Activated CD8-positive, alpha-beta T cell treated with anti-CD3 and anti-CD28 coated beads, Interleukin-2, amount 10 ng/mL, durations not matched to agents 7 days and 5 days (primary cell): ENCODE data around the gene ELFN1. TPM values are rescaled to one million over a fixed set of nuclear protein-coding genes. Genes with fewer than 3 reads are reported as not detected.

Experiments
- ATAC-seq: fragments of 150-1000 bp; cut with Tn5 transposase; one replicate; pipeline ENCODE4 v1.10.0; 2021; ENCODE audit warnings: moderate library complexity
- CTCF ChIA-PET: fragments of 350-600 bp; sonication (Branson Sonifier 250); formaldehyde crosslinking; loops from one replicate; lab custom pipeline; 2021; ENCODE audit warnings: antibody characterized with exemption; lab: Charles Lee
- POLR2A ChIA-PET: fragments of 350-600 bp; sonication (Branson Sonifier 250); formaldehyde crosslinking; loops from one replicate; lab custom pipeline; 2021; ENCODE audit warnings: antibody characterized with exemption; lab: Charles Lee
- DNase-seq: peaks from one replicate; pipeline ENCODE4 v3.0.0-alpha.2; 2020
- H3K27ac Mint-ChIP-seq: one replicate; pipeline ENCODE4 v1.8.0; 2021; ENCODE audit warnings: mild to moderate bottlenecking, mixed read lengths
- H3K27me3 Mint-ChIP-seq: one replicate; pipeline ENCODE4 v1.8.0; 2021; ENCODE audit warnings: low read depth, mixed read lengths
- H3K36me3 Mint-ChIP-seq: one replicate; pipeline ENCODE4 v1.8.0; 2021; ENCODE audit warnings: low read depth, mixed read lengths
- H3K4me1 Mint-ChIP-seq: one replicate; pipeline ENCODE4 v1.8.0; 2021; ENCODE audit warnings: low read depth, mixed read lengths
- H3K4me3 Mint-ChIP-seq: one replicate; pipeline ENCODE4 v1.8.0; 2021; ENCODE audit warnings: mild to moderate bottlenecking, mixed read lengths
- H3K9me3 Mint-ChIP-seq: one replicate; pipeline ENCODE4 v1.8.0; 2022; ENCODE audit warnings: mixed read lengths; ENCODE audit not compliant: insufficient read depth
- total RNA-seq, 2 experiments: library from RNA; stranded (reverse); gene quantifications; one replicate each; pipeline ENCODE4 v1.2.3, GENCODE V29; 2021

The ELFN1 gene
- total RNA-seq, 2 experiments from 2014 or later: not detected

GRCh38 chr7:1723254-1723653 lies 53.2 kb downstream of the ELFN1 start:
- no peak overlapping the region for H3K27ac Mint-ChIP-seq
- ChIA-PET POLR2A (no interaction called here), CTCF (no interaction called here)
- no peak overlapping the region for H3K4me3 Mint-ChIP-seq
- H3K27me3 Mint-ChIP-seq: peaks cover 4% of the 10 kb centered on the region
- ATAC-seq (no peak), DNase-seq (no peak)
- no peaks in the 10 kb centered on the region for H3K36me3 Mint-ChIP-seq
- H3K4me1 Mint-ChIP-seq: no peaks in the 10 kb centered on the region
- H3K9me3 Mint-ChIP-seq: peaks cover 5% of the 10 kb centered on the region

DNA sequence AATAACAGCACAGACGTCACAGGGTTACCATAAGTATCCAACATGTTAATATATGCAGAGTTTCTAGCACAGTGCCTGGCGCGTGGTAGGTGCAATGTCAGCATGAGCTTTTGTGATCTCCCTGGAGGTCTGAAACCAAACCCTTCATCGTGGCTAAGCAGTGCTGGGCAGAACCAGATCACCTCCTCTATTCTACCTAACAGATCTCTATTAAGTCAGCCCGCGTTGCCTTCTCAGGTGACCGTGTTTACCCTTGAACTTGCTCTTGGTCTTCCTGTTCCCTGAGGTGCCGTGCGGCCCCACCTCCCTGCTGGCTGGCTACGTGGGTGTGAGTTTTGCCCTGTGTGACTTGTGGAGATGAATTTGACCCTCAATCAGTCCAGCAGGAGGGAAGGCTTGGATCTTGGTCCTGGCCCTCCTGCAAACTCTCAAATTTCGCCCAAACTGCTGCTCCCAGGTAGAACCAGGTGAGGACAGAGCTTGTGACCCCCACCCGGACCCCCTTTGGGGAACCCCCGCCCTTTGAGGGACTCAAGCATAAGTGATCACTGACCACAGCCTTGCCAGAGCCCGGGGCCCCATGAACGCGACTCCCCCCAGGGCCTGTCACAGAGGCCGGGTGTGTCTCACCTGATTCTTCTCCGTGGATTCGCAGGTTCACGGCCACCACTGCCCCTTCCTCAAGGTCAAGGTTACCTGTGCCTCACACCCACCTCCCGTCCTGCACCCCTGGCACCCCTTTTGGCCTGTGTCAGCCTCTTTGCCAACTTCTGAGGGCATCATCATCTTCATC lies 54.2 kb downstream of the ELFN1 start:
- POLR2A ChIA-PET: no interaction called here
- Mint-ChIP-seq H3K27me3 (peaks cover 4% of the 10 kb centered on the region), H3K4me1 (no peaks in the 10 kb centered on the region), H3K27ac (no peak overlapping the region), H3K4me3 (no peak overlapping the region), H3K36me3 (no peaks in the 10 kb centered on the region), H3K9me3 (peaks cover 5% of the 10 kb centered on the region)
- CTCF ChIA-PET: no interaction called here
- DNase-seq (no peak), ATAC-seq (no peak)

DNA sequence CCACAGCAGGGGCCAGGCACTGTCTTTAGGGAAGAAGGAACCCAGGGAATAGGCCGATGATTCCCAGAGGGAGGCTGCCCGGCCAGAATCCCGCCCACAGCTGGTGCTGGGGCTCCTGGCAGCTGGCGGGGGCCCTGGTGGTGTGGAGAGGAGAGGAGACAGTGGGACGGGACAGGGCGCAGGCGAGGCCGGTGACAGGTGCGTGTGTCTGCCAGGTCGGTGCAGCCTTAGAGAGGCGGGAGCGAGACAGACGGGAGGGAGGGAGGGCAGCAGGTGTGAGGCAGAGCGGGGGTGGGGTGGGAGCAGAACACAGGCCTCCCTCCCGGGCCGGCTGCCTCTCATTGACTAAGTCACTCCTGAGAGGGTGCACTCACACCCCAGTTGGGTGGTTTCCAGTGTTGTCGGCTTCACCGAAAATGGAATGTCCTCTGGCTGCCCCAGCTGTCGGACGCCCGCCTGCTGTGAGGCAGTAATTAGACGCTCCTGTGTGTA lies 55.2 kb downstream of the ELFN1 start:
- Mint-ChIP-seq H3K27me3 (peaks cover 4% of the 10 kb centered on the region), H3K9me3 (peaks cover 5% of the 10 kb centered on the region), H3K4me3 (no peak overlapping the region), H3K36me3 (no peaks in the 10 kb centered on the region), H3K4me1 (no peaks in the 10 kb centered on the region), H3K27ac (no peak overlapping the region)
- DNase-seq (no peak), ATAC-seq (no peak)
- POLR2A ChIA-PET: no interaction called here
- CTCF ChIA-PET: no interaction called here

- DNase-seq (no peak), ATAC-seq (no peak)
- Mint-ChIP-seq H3K4me1 (no peaks in the 10 kb centered on the region), H3K27me3 (peaks cover 4% of the 10 kb centered on the region), H3K27ac (no peak overlapping the region), H3K4me3 (no peak overlapping the region), H3K36me3 (no peaks in the 10 kb centered on the region), H3K9me3 (peaks cover 5% of the 10 kb centered on the region)
- CTCF ChIA-PET: no interaction called here
- POLR2A ChIA-PET: no interaction called here
Measured at GRCh38 chr7:1725766-1726630, 55.9 kb downstream of the ELFN1 start.

DNA sequence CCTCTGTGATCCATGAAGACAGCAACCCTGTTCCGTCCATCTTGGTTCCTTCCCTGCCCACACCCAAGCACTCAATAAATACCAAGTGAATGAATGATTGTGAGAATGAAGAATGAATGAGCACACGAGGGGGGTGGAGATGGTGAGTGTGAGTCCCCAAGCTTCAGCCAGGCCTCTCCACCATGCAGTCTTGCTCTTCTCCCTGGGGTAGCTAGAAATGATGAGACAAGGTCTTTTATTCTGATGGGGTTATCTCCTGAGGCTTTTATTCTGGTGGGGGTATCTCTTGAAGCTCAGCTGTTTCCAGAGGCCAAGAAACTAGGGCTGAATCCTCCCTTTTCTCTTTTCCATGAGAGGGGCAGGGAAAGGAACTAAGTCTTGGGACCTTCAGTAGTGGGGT lies 57.0 kb downstream of the ELFN1 start:
- Mint-ChIP-seq H3K27ac (no peak overlapping the region), H3K36me3 (no peaks in the 10 kb centered on the region), H3K27me3 (peaks cover 4% of the 10 kb centered on the region), H3K4me3 (no peak overlapping the region), H3K4me1 (no peaks in the 10 kb centered on the region), H3K9me3 (peaks cover 5% of the 10 kb centered on the region)
- no peak for ATAC-seq
- DNase-seq: no peak
- POLR2A ChIA-PET: no interaction called here
- CTCF ChIA-PET: no interaction called here

DNA sequence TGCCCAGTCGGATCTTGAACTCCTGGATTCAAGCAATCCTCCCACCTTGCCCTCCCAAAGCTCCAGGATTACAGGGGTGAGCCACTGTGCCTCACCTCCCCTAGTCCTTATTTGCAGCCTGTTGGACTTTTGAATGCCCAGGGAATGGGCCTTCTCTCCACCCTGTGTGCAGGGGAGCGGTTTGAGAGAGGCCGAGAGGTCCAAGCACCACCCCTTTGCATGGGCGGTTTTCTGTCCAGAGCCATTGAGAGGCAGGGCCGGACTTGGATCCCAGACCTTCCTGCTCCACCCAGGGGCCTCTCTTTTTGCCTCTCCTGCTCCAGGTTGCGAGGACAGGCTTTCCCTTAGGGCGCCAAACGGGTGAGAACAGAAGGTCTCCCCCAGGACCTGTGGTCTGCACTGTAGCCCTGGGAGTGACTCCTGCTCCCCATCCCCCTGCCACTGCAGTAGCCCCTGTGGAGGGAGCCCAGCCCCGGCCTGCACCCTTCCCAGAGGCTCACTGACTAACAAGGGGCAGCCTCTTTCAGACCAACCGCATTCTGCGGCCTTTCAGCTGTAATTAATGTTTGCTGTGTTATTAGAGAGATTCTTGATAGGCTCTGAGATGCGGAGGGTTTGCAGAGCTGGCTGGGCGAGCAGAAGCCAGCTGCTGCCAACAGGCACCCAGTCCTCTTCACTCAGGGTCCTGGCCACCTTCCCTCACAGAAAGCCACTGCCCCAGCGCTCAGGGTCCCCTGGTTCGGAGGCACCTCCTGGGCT lies 57.9 kb downstream of the ELFN1 start:
- H3K27me3 Mint-ChIP-seq: peaks cover 4% of the 10 kb centered on the region
- H3K36me3 Mint-ChIP-seq: no peaks in the 10 kb centered on the region
- DNase-seq (no peak), ATAC-seq (no peak)
- H3K27ac Mint-ChIP-seq: no peak overlapping the region
- H3K4me1 Mint-ChIP-seq: no peaks in the 10 kb centered on the region
- ChIA-PET CTCF (no interaction called here), POLR2A (no interaction called here)
- H3K9me3 Mint-ChIP-seq: peaks cover 5% of the 10 kb centered on the region
- no peak overlapping the region for H3K4me3 Mint-ChIP-seq

- Mint-ChIP-seq H3K27me3 (peaks cover 4% of the 10 kb centered on the region), H3K9me3 (no peaks in the 10 kb centered on the region), H3K36me3 (no peaks in the 10 kb centered on the region), H3K4me1 (no peaks in the 10 kb centered on the region), H3K4me3 (no peak overlapping the region), H3K27ac (no peak overlapping the region)
- ATAC-seq: no peak
- POLR2A ChIA-PET: no interaction called here
- CTCF ChIA-PET: no interaction called here
- no peak for DNase-seq
Measured at GRCh38 chr7:1729183-1729582, 59.1 kb downstream of the ELFN1 start.

DNA sequence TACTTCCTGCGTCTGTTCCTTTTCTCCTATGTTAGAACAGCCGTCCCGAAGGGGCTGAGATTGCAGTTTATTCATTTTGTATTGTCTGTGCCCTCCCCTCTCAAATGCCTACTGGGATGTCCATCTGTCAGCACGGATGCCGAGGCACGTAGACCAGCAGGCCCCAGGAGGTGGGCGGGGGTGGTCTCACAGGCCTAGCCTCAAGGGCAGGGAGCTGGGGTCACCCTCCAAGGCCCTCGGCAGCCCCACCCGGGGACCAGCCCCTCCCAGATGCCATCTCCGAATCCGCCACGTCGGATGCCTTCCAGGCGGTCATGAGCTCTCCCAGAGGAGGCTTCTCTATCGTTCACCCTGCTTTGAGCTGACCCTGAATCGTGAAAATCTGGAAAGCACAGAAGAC lies 59.7 kb downstream of the ELFN1 start:
- DNase-seq: no peak
- ATAC-seq: no peak
- CTCF ChIA-PET: no interaction called here
- POLR2A ChIA-PET: no interaction called here
- H3K9me3 Mint-ChIP-seq: no peaks in the 10 kb centered on the region
- no peak overlapping the region for H3K27ac Mint-ChIP-seq
- H3K27me3 Mint-ChIP-seq: peaks cover 4% of the 10 kb centered on the region
- H3K36me3 Mint-ChIP-seq: no peaks in the 10 kb centered on the region
- no peaks in the 10 kb centered on the region for H3K4me1 Mint-ChIP-seq
- no peak overlapping the region for H3K4me3 Mint-ChIP-seq

DNA sequence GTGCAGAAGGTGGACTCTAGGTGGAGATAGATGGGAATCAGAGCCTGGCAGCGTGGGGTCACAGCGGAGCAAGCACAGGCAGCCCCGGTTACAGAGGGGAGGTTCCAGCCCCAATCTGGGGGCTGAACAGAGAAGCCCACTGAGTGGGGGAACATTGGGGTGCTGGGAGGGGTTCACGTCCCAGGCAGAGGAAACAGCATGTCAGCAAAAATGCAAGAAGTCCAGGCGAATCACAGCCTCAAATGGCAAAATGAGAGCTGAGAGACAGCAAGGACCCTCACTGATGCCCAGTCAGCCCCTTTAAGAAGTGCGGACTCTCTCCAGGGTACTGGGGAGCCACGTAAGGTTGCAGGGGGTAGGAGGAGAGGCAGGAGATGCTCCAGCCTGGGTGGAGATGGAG lies 62.0 kb downstream of the ELFN1 start:
- CTCF ChIA-PET: no interaction called here
- no peaks in the 10 kb centered on the region for H3K9me3 Mint-ChIP-seq
- H3K36me3 Mint-ChIP-seq: no peaks in the 10 kb centered on the region
- POLR2A ChIA-PET: no interaction called here
- H3K4me3 Mint-ChIP-seq: no peak overlapping the region
- no peak for DNase-seq
- H3K27ac Mint-ChIP-seq: no peak overlapping the region
- H3K4me1 Mint-ChIP-seq: no peaks in the 10 kb centered on the region
- H3K27me3 Mint-ChIP-seq: no peaks in the 10 kb centered on the region
- ATAC-seq: no peak

GRCh38 chr7:1732645-1733044 lies 62.6 kb downstream of the ELFN1 start:
- no peaks in the 10 kb centered on the region for H3K9me3 Mint-ChIP-seq
- H3K27ac Mint-ChIP-seq: no peak overlapping the region
- H3K4me1 Mint-ChIP-seq: no peaks in the 10 kb centered on the region
- no peaks in the 10 kb centered on the region for H3K36me3 Mint-ChIP-seq
- no peaks in the 10 kb centered on the region for H3K27me3 Mint-ChIP-seq
- CTCF ChIA-PET: no interaction called here
- DNase-seq (no peak), ATAC-seq (no peak)
- no peak overlapping the region for H3K4me3 Mint-ChIP-seq
- POLR2A ChIA-PET: no interaction called here

DNA sequence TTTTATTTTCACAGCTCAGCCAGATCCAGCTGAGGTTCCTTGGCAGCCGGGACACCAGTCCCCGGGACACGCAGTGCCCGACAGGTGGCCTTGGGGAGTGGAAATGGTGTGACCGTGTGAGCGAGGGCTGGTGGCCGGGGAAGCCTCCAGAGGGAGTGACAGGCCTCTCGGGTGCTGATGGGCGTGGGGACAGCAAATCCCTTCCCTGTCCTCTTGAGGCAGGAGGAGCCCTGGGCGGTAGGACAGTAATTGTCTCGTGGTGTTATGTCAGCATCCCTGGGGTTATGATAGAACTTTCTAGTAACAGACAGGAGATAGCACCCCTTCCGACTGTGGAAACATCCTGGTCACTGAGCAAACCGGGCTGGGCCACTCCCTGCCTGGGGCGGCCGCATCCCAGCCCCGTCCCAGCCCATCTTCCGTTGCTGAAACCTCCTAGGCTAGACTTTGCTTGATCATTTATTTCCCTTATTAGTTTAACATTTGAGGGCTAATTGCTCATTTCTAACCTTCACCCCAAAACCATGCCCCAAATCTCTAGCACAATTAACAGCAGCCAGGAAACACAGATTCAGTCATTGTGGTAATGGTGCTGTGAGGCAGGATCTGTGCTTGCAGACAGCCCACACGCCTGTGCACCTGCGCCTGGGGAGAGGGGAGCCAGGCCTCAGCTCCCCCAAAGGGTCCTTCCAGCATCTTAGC lies 63.3 kb downstream of the ELFN1 start:
- CTCF ChIA-PET: no interaction called here
- DNase-seq (no peak), ATAC-seq (no peak)
- POLR2A ChIA-PET: no interaction called here
- Mint-ChIP-seq H3K9me3 (no peaks in the 10 kb centered on the region), H3K36me3 (no peaks in the 10 kb centered on the region), H3K4me1 (peaks cover 3% of the 10 kb centered on the region), H3K4me3 (no peak overlapping the region), H3K27ac (no peak overlapping the region), H3K27me3 (no peaks in the 10 kb centered on the region)
